AG04450 (cell line): ENCODE data around the gene EXOC6B. TPM values are rescaled to one million over a fixed set of nuclear protein-coding genes. Genes with fewer than 3 reads are reported as not detected.

Experiments used
- CTCF ChIA-PET: fragments of 300-600, 350-600 bp; formaldehyde crosslinking; extraction: SDS; loops from one replicate; lab custom pipeline; 2022; ENCODE audit warnings: antibody characterized with exemption, inconsistent platforms; lab: Charles Lee
- POLR2A ChIA-PET: fragments of 350-600 bp; formaldehyde crosslinking; extraction: SDS; loops from one replicate; lab custom pipeline; 2021; ENCODE audit warnings: antibody characterized with exemption, inconsistent platforms; lab: Yijun Ruan, JAX
- DNase-seq: peaks from one replicate; pipeline ENCODE4 v3.0.0-alpha.2; 2011; ENCODE audit warnings: low read depth, low spot score
- H3K27ac ChIP-seq: one replicate; pipeline ENCODE4 v1.5.1; 2012; ENCODE audit warnings: low read depth, low read length, control low read depth
- H3K27me3 ChIP-seq: one replicate; pipeline ENCODE4 v1.6.0; 2012; ENCODE audit warnings: low read length; ENCODE audit not compliant: control insufficient read depth, insufficient read depth
- H3K4me3 ChIP-seq: 2 replicates; pipeline ENCODE4 v1.5.1; 2011; ENCODE audit warnings: mild to moderate bottlenecking, low read depth, low read length, control low read depth
- H3K9me3 ChIP-seq: 2 replicates; pipeline ENCODE4 v1.5.1; 2012; ENCODE audit warnings: low read length; ENCODE audit not compliant: control insufficient read depth, insufficient read depth
- polyA plus RNA-seq: library from polyadenylated mRNA; depleted of rRNA; stranded (reverse); fragments of >200 nt; gene quantifications from 2 replicates; pipeline ENCODE4 v1.2.3, GENCODE V29; 2011
- TF ChIP-seq, protein P1 (sequence below): IDR thresholded peaks from 2 replicates; pipeline ENCODE4 v1.5.1; 2011; ENCODE audit warnings: low read depth, low read length, control low read depth, inconsistent platforms

EXOC6B gene
- polyA plus RNA-seq, 1 experiment = 28.7 TPM

DNA sequence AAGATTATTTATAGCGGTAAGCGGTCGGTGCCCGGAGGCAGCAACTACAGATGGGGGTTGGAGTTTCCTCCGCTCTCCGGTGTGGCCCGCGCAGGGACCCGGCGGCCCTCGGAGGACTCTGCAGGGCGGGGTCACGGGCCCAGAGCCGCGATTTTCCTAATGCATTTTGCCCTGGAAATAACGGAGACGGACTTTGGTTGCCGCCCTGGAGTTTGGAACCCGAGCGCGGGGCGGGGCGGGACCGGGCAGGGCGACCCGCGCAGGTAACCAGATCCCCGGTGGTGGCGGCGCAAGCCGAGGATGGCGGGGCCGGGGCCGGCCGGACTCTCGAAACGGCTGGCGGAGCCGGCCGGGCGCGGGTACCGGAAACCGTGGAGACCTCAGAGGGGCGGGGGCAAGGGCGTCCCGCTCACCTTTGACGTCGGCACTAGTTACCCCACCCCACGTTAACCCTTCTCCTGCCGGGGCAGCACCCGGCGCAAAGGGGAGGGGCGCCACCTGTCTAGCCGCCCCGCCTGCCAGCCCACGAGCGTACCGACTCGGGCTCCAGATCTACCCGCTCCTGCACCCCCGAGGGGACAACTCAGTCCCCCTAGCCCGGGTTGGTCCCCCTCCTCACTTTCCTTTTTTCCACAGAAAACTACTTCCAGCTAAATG, 681.1 kb downstream of the EXOC6B start:
- no peak for DNase-seq
- peaks cover 81% of the 10 kb centered on the region for H3K27me3 ChIP-seq
- H3K27ac ChIP-seq = no peak overlapping the region
- POLR2A ChIA-PET = no interaction called here
- TF ChIP-seq, protein P1, sequence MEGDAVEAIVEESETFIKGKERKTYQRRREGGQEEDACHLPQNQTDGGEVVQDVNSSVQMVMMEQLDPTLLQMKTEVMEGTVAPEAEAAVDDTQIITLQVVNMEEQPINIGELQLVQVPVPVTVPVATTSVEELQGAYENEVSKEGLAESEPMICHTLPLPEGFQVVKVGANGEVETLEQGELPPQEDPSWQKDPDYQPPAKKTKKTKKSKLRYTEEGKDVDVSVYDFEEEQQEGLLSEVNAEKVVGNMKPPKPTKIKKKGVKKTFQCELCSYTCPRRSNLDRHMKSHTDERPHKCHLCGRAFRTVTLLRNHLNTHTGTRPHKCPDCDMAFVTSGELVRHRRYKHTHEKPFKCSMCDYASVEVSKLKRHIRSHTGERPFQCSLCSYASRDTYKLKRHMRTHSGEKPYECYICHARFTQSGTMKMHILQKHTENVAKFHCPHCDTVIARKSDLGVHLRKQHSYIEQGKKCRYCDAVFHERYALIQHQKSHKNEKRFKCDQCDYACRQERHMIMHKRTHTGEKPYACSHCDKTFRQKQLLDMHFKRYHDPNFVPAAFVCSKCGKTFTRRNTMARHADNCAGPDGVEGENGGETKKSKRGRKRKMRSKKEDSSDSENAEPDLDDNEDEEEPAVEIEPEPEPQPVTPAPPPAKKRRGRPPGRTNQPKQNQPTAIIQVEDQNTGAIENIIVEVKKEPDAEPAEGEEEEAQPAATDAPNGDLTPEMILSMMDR = no peak
- H3K4me3 ChIP-seq = no peak overlapping the region
- CTCF ChIA-PET = interaction anchor here (1.0 kb wide), 1 partner anchor 9 kb away, joined by 4 read pairs; no protein-coding TSS in a partner anchor
- peaks cover 23% of the 10 kb centered on the region for H3K9me3 ChIP-seq

DNA sequence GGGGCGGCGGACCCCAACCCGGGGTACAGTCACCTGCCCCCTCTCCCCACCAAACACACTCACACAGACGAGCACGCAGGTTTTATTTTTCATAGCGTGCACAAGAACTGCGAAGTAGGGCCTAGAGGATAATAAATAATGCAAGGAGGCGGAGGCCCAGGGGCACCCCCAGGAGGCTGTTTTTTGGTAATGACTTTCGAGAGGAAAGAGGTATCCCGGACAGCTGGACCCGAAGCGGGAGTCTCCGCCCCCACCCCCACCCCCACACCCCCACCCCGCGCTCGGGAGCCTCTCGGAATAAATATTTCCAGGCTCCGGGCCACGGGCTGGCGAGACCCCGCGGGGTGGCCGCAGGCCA, 681.6 kb downstream of the EXOC6B start:
- TF ChIP-seq, protein P1 = no peak
- Histone ChIP-seq H3K27ac (no peak overlapping the region), H3K27me3 (peaks cover 79% of the 10 kb centered on the region), H3K4me3 (no peak overlapping the region), H3K9me3 (peaks cover 22% of the 10 kb centered on the region)
- POLR2A ChIA-PET = no interaction called here
- DNase-seq = no peak
- CTCF ChIA-PET = no interaction called here

DNA sequence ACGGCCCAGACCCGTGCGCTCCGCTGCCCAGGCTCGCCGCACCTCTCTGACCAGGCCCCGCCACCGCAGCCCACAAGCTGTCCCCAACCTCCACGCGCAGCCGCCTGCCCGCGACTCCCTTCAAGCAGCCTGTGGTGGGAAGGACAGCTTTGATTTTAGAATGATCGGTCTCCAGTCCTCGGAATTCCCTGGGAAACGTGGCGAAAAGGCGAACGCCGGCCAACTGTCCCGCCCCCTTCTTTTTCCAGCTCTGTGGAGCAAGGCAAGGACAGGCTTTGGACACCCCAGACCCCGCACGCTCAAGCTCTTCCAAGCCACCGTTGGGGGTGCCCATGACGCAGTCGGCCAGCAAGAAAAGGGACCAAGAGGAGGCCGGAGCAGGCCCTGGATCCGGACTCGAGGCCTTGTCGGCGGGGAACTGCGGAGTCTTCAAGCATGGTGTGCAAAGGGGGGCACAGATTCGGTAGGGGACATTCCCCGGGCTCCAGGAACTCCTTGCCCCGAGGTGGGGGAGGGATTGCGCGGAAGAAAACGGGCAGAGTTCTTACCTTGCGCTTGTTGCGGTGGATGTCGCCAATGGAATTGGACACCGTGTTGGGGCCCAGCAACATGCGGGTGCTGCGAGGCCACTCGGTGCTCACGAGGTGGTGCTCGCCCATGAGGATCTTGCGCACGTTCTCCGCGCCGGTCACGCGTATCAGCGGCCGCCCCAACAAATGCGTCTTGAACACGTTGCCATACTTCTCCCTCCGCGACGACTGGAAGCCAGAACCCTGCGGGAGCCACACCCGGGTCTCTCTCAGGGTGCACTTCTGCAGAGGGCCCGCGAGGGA, 682.2 kb downstream of the EXOC6B start:
- TF ChIP-seq, protein P1 = no peak
- no peak overlapping the region for H3K27ac ChIP-seq
- peaks cover 20% of the 10 kb centered on the region for H3K9me3 ChIP-seq
- H3K4me3 ChIP-seq = no peak overlapping the region
- H3K27me3 ChIP-seq = peaks cover 80% of the 10 kb centered on the region
- no peak for DNase-seq
- ChIA-PET CTCF (interaction anchor here (0.6 to 1.1 kb wide), 2 partner anchors 534 to 596 kb away, joined by 3 to 4 read pairs; no protein-coding TSS in a partner anchor), POLR2A (no interaction called here)

DNA sequence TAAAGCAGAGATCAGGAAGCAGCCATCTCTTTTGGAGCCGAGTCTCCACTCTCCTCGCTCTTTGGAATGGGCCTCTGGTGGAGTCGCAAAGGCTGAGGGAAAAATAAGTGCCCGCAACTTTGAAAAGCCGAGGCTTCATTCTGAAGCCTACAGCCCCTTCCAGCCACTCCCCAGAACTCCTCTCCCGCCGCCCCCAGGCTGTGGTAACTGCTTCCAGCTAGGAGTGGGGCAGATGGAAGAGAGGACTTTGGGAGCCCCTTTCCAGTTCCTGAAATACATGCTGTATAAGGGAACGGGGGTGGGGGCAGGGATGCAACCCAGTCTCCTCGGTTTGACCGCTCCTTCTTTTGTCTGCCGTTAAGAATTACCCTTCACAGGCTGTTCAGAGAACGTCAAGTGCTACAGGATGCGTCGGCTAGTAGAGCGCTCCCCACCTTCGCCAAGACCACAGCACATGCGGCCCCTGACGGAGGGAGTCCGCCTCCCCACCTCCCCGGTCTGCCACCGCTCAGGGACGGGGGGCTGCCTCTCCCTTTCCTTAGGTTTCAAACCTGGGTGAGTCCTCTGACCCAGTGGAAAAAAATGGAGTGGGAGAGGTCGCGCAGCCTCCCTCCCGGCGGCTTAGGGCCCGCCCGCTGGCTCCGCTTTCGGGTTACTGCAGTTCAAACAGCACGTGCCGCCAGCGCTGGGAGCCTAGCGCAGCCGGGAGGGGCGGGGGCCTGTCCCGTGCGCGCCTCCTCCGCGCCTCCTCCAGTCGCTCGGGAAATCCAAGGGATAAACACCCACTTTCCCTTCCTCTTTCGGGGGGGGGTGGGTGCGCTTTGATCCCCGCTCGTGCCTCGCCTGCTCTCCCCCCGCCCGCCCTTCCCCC, 683.0 kb downstream of the EXOC6B start:
- Histone ChIP-seq H3K4me3 (peak overlapping the region; percentile 13; the same call in 1 of the 2 replicates), H3K27ac (no peak overlapping the region), H3K9me3 (peaks cover 20% of the 10 kb centered on the region), H3K27me3 (peaks cover 76% of the 10 kb centered on the region)
- CTCF ChIA-PET = interaction anchor here (0.6 to 1.1 kb wide), 2 partner anchors 533 to 595 kb away, joined by 3 to 4 read pairs; no protein-coding TSS in a partner anchor
- TF ChIP-seq, protein P1 = no peak
- DNase-seq = no peak
- POLR2A ChIA-PET = no interaction called here
